Measurements from ENCODE around the gene DNAJA3. TPM values are rescaled to one million over a fixed set of nuclear protein-coding genes. Genes with fewer than 3 reads are reported as not detected.
A peak's percentile ranks its signal among the peaks of the same experiment; 100 is the strongest.

The DNAJA3 gene
- total and polyA plus RNA-seq, 2 of the 4 experiments (the other 2 are of a cell fraction): 38.0 to 40.2 TPM

DNA sequence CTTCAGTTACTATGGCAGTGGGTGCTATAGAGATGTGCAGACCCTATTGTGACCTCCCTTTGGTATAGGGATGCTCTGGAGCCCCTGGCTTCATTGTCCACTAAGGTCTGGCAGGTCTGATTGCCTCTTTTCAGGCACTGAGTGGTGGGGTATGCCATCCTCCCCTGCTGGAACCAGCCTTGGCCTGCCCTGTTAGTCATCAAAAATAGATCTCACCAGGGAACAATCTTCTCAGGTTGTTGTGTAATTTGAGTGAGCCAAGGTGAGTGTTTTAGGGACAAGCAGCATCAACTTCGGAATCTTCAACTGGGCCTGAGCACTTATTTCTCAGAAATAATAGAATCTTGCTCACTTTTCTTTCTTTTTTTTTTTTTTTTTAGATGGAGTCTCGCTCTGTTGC lies 70.1 kb downstream of the DNAJA3 start:
- H2AK9ac ChIP-seq (replicated peaks; ENCODE audit: low read depth, low read length, poor library complexity): peak overlapping the region; percentile 53
- intact Hi-C loops (cut with micrococcal nuclease): no loop called here
- peak overlapping the region; percentile 90 for H3K4ac ChIP-seq (ENCODE audit: low read depth, low read length)
- H3K9ac ChIP-seq (ENCODE audit: low read depth, low read length): no peak overlapping the region
- no peaks in the 10 kb centered on the region; the same call in 1 of the 2 replicates for H3K36me3 ChIP-seq (ENCODE audit: control insufficient read depth, insufficient read depth, low read length)
- CTCF ChIA-PET: interaction anchor here (1.0 kb wide), 1 partner anchor 20 kb away, joined by 4 read pairs; the partner anchor contains the start of gene HMOX2
- H3K18ac ChIP-seq (ENCODE audit: low read depth, low read length): peak overlapping the region; percentile 45; the same call in 1 of the 2 replicates
- BruUV-seq (replicated peaks): no TSS peak
- H2BK5ac ChIP-seq (ENCODE audit: low read depth, low read length, poor library complexity, severe bottlenecking): peak overlapping the region; percentile 95
- H3K9me1 ChIP-seq (ENCODE audit: insufficient read depth, low read length): peaks cover 25% of the 10 kb centered on the region
- peak overlapping the region; percentile 39; the same call in 1 of the 2 replicates for H4K5ac ChIP-seq (ENCODE audit: low read depth, low read length)
- no CpG with 5 or more reads among the region's 2 CpGs for WGBS, 2 experiments (ENCODE audit: extremely low coverage in 2 of 2, insufficient read length in 1 of 2)
- H4K20me1 ChIP-seq (ENCODE audit: insufficient read depth, low read length): peaks cover 8% of the 10 kb centered on the region; the same call in 1 of the 2 replicates
- peak overlapping the region; percentile 96 for H2AK5ac ChIP-seq (ENCODE audit: low read depth, low read length)
- H2BK120ac ChIP-seq (ENCODE audit: low read depth, low read length): peak overlapping the region; percentile 89
- H2AFZ ChIP-seq (replicated peaks; ENCODE audit: low read length, poor library complexity): no peak overlapping the region
- no peak overlapping the region for H3K4me2 ChIP-seq (ENCODE audit: low read depth, low read length)
- H3K14ac ChIP-seq (replicated peaks; ENCODE audit: low read depth, low read length): peak overlapping the region; percentile 88
- H3K4me3 ChIP-seq (ENCODE audit: insufficient read depth, low read depth, low read length): no peak overlapping the region
- POLR2A ChIA-PET (ENCODE audit: unreplicated experiment): no interaction called here
- H3K56ac ChIP-seq (ENCODE audit: extremely low read depth, insufficient read depth, low read length): peak overlapping the region; percentile 35; the same call in 1 of the 2 replicates
- TF ChIP-seq MAZ (IDR thresholded peaks at IDR 0.05; ENCODE audit: borderline replicate concordance, low read depth, low read length) (no peak), FOS (IDR thresholded peaks at IDR 0.05; ENCODE audit: low read depth, low read length) (no peak), RCOR1 (IDR thresholded peaks at IDR 0.05; ENCODE audit: insufficient replicate concordance, low read length) (no peak), MXI1 (IDR thresholded peaks at IDR 0.05; ENCODE audit: borderline replicate concordance, low read depth, low read length) (no peak), POLR2A (IDR thresholded peaks at IDR 0.05; ENCODE audit: low read depth, low read length) (no peak), SMC3 (IDR thresholded peaks at IDR 0.05; ENCODE audit: low read depth, low read length) (no peak), BHLHE40 (IDR thresholded peaks at IDR 0.05; ENCODE audit: low read depth, low read length) (no peak), CEBPB (IDR thresholded peaks at IDR 0.05; ENCODE audit: low read depth, low read length) (no peak), CHD1 (IDR thresholded peaks at IDR 0.05; ENCODE audit: low read depth, low read length) (no peak)
- TF ChIP-seq, protein P1, sequence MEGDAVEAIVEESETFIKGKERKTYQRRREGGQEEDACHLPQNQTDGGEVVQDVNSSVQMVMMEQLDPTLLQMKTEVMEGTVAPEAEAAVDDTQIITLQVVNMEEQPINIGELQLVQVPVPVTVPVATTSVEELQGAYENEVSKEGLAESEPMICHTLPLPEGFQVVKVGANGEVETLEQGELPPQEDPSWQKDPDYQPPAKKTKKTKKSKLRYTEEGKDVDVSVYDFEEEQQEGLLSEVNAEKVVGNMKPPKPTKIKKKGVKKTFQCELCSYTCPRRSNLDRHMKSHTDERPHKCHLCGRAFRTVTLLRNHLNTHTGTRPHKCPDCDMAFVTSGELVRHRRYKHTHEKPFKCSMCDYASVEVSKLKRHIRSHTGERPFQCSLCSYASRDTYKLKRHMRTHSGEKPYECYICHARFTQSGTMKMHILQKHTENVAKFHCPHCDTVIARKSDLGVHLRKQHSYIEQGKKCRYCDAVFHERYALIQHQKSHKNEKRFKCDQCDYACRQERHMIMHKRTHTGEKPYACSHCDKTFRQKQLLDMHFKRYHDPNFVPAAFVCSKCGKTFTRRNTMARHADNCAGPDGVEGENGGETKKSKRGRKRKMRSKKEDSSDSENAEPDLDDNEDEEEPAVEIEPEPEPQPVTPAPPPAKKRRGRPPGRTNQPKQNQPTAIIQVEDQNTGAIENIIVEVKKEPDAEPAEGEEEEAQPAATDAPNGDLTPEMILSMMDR (conservative IDR thresholded peaks at IDR 0.05; ENCODE audit: low read depth, low read length): no peak
- dilution Hi-C loops (cut with HindIII; ENCODE audit: low sequenced_read_pairs, unreplicated experiment): no loop called here
- no peak for ATAC-seq (ENCODE audit: low read depth)
- no peak for DNase-seq
- H3K9me3 ChIP-seq (ENCODE audit: control insufficient read depth, insufficient read depth, low read length): no peaks in the 10 kb centered on the region
- in situ Hi-C loops (cut with MboI; ENCODE audit: low sequenced_read_pairs): no loop called here
- H3K27ac ChIP-seq (ENCODE audit: insufficient read depth, low read length): peak overlapping the region; percentile 55
- H3K23ac ChIP-seq (ENCODE audit: low read depth, low read length): peak overlapping the region; percentile 79; the same call in 1 of the 2 replicates
- no peaks in the 10 kb centered on the region for H3K27me3 ChIP-seq (ENCODE audit: control insufficient read depth, insufficient read depth, low read length)
- peak overlapping the region; percentile 95 for H2BK20ac ChIP-seq (ENCODE audit: low read depth, low read length)
- peaks cover 22% of the 10 kb centered on the region for H3K4me1 ChIP-seq (ENCODE audit: control insufficient read depth, insufficient read depth, low read length)
- H2BK15ac ChIP-seq (ENCODE audit: low read depth, low read length): peak overlapping the region; percentile 59; the same call in 1 of the 3 replicates
- peak overlapping the region; percentile 79 for H4K91ac ChIP-seq (ENCODE audit: insufficient read depth, low read depth, low read length)
- H3K79me1 ChIP-seq (ENCODE audit: low read depth in 1 of 2, low read length in 2 of 2): peaks cover 34 to 90% of the 10 kb centered on the region in 2 experiments; a peak in 3 of 4 replicates
- H4K8ac ChIP-seq (ENCODE audit: low read depth in 2 of 2, low read length in 2 of 2): peak overlapping the region; percentile 32 to 80
